Measurements from ENCODE around the gene TBL1X. TPM values are rescaled to one million over a fixed set of nuclear protein-coding genes. Genes with fewer than 3 reads are reported as not detected.
"Not testable (repeated sequence)": the region's sequence is repeated elsewhere in the genome, so short reads cannot be mapped to it uniquely, and the experiment has no call there.

TBL1X gene
- total RNA-seq, 1 experiment from 2014 or later = 17.6 TPM

- Histone ChIP-seq H3K4me3 (no peak overlapping the region), H3K36me3 (ENCODE audit: low read depth) (no peaks in the 10 kb centered on the region), H3K27ac (no peak overlapping the region), H3K4me1 (replicated peaks; ENCODE audit: insufficient read depth) (no peaks in the 10 kb centered on the region), H3K9me3 (ENCODE audit: insufficient read depth, low read depth) (no peaks in the 10 kb centered on the region), H3K27me3 (ENCODE audit: insufficient read depth, low read depth) (no peaks in the 10 kb centered on the region), H2AFZ (no peak overlapping the region), H4K20me1 (ENCODE audit: insufficient read depth) (no peaks in the 10 kb centered on the region), H3K9me2 (ENCODE audit: insufficient read depth) (no peaks in the 10 kb centered on the region), H3K79me2 (ENCODE audit: low read depth) (peaks cover 23% of the 10 kb centered on the region), H3F3A (ENCODE audit: insufficient read depth, low read depth) (no peaks in the 10 kb centered on the region), H3K4me2 (no peak overlapping the region)
- POLR2A ChIA-PET (ENCODE audit: unreplicated experiment) = no interaction called here
- BruUV-seq (replicated peaks) = no TSS peak
- intact Hi-C loops (cut with micrococcal nuclease; ENCODE audit: unreplicated experiment) = no loop called here
- DNase-seq = no peak
- TF ChIP-seq CTCF (conservative IDR thresholded peaks at IDR 0.05) = no peak
- TF ChIP-seq EZH2 (IDR thresholded peaks at IDR 0.05; ENCODE audit: low read depth) = no peak
- CTCF ChIA-PET = no interaction called here
These were observed 8.8 kb downstream of the TBL1X start for GRCh38 chrX:9473708-9474107.

GRCh38 chrX:9475417-9475816 is 10.6 kb downstream of the TBL1X start:
- intact Hi-C loops (cut with micrococcal nuclease; ENCODE audit: unreplicated experiment); H3K4me1 ChIP-seq (replicated peaks; ENCODE audit: insufficient read depth); H3K27me3 ChIP-seq (ENCODE audit: insufficient read depth, low read depth); DNase-seq; H3K4me3 ChIP-seq; H3F3A ChIP-seq (ENCODE audit: insufficient read depth, low read depth); BruUV-seq (replicated peaks); H4K20me1 ChIP-seq (ENCODE audit: insufficient read depth); H3K36me3 ChIP-seq (ENCODE audit: low read depth); H3K9me3 ChIP-seq (ENCODE audit: insufficient read depth, low read depth); H3K9me2 ChIP-seq (ENCODE audit: insufficient read depth); H3K27ac ChIP-seq; CTCF ChIA-PET; H3K4me2 ChIP-seq; H2AFZ ChIP-seq: not testable (repeated sequence)
- POLR2A ChIA-PET (ENCODE audit: unreplicated experiment) = interaction anchor here (0.5 kb wide), 1 partner anchor 621 kb away, joined by 5 read pairs; no protein-coding TSS in a partner anchor
- peaks cover 19% of the 10 kb centered on the region; the same call in 1 of the 2 replicates for H3K79me2 ChIP-seq (ENCODE audit: low read depth)

GRCh38 chrX:9475984-9476383 is 11.1 kb downstream of the TBL1X start:
- Histone ChIP-seq H3K36me3 (ENCODE audit: low read depth) (no peaks in the 10 kb centered on the region), H3K9me2 (ENCODE audit: insufficient read depth) (no peaks in the 10 kb centered on the region), H3K4me2 (no peak overlapping the region), H3K4me1 (replicated peaks; ENCODE audit: insufficient read depth) (no peaks in the 10 kb centered on the region), H3K27ac (no peak overlapping the region), H2AFZ (no peak overlapping the region), H3F3A (ENCODE audit: insufficient read depth, low read depth) (no peaks in the 10 kb centered on the region), H3K9me3 (ENCODE audit: insufficient read depth, low read depth) (no peaks in the 10 kb centered on the region), H4K20me1 (ENCODE audit: insufficient read depth) (0 out of 2 replicates have a peak, but pooled peaks cover 6% of the 10 kb centered on the region), H3K27me3 (ENCODE audit: insufficient read depth, low read depth) (no peaks in the 10 kb centered on the region), H3K79me2 (ENCODE audit: low read depth) (peaks cover 16% of the 10 kb centered on the region; the same call in 1 of the 2 replicates), H3K4me3 (no peak overlapping the region)
- TF ChIP-seq EZH2 (IDR thresholded peaks at IDR 0.05; ENCODE audit: low read depth) (no peak), CTCF (conservative IDR thresholded peaks at IDR 0.05) (no peak)
- DNase-seq = no peak
- ChIA-PET CTCF (no interaction called here), POLR2A (ENCODE audit: unreplicated experiment) (interaction anchor here (0.5 kb wide), 1 partner anchor 621 kb away, joined by 5 read pairs; no protein-coding TSS in a partner anchor)
- intact Hi-C loops (cut with micrococcal nuclease; ENCODE audit: unreplicated experiment) = no loop called here
- no TSS peak for BruUV-seq (replicated peaks)

Measured in PC-9 (cell line).